HL-60 (cell line): Measurements from ENCODE around the gene POLR2C.
A peak's percentile ranks its signal among the peaks of the same experiment; 100 is the strongest.

Source experiments
- DNase-seq, 2 experiments: peaks; one replicate each; pipeline ENCODE4 v3.0.0-alpha.2; 2010 to 2020; ENCODE audit warnings: low read depth in 1 of 2, low spot score in 1 of 2
- H3K27ac ChIP-seq: fragments of 250-450 bp; sonication (Bioruptor Pico); replicated peaks from 2 replicates; pipeline ENCODE4 v1.5.1; 2020; ENCODE audit warnings: mild to moderate bottlenecking, moderate library complexity
- H3K27me3 ChIP-seq: fragments of 250-450 bp; sonication (Bioruptor Pico); 2 replicates; pipeline ENCODE4 v1.5.1; 2021; ENCODE audit warnings: mild to moderate bottlenecking, moderate library complexity; ENCODE audit not compliant: insufficient read depth, poor library complexity, severe bottlenecking
- H3K4me3 ChIP-seq: replicated peaks from 2 replicates; pipeline ENCODE4 v1.5.1; 2011; ENCODE audit warnings: mild to moderate bottlenecking, control low read depth, low read length; ENCODE audit not compliant: insufficient read depth
- GABPA ChIP-seq: IDR thresholded peaks from 2 replicates; pipeline ENCODE4 v1.6.1; 2012; ENCODE audit warnings: low read depth
- POLR2AphosphoS5 ChIP-seq: IDR thresholded peaks from 2 replicates; pipeline ENCODE4 v1.6.1; 2012; ENCODE audit warnings: low read depth
- SPI1 ChIP-seq: IDR thresholded peaks from 2 replicates; pipeline ENCODE4 v1.6.1; 2012; ENCODE audit warnings: low read depth, mild to moderate bottlenecking, borderline replicate concordance
- TF ChIP-seq, protein P1 (sequence below): IDR thresholded peaks from 2 replicates; pipeline ENCODE4 v1.6.1; 2012; ENCODE audit warnings: low read depth; ENCODE audit not compliant: insufficient replicate concordance
- TF ChIP-seq, protein P2 (sequence below): IDR thresholded peaks from one replicate; pipeline ENCODE4 v1.5.1; 2011; ENCODE audit warnings: low read length, control low read depth, inconsistent platforms; ENCODE audit not compliant: insufficient read depth

The POLR2C gene

DNA sequence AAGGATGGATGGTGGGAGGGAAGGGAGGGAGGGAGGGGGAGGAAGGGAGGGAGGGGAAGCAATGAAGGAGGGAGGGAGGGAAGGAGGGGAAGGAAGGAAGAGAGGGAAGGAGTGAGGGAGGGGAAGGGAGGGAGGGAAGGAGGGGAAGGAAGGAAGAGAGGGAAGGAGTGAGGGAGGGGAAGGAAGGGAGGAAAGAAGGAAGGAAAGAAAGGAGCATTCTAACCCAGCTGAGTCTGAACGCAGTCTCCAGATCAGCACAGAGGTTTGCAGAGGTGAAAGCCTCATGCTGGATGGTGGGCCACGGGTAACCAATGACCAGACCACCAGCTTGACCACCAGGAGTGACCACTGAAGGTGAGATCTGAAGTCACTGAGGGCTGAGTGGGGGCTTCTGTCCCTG, 39.3 kb upstream of the POLR2C start:
- Histone ChIP-seq H3K27ac (no peak overlapping the region), H3K4me3 (no peak overlapping the region), H3K27me3 (no peaks in the 10 kb centered on the region)
- DNase-seq: peak in 1 of 2 experiments; percentile 31
- TF ChIP-seq, protein P1, sequence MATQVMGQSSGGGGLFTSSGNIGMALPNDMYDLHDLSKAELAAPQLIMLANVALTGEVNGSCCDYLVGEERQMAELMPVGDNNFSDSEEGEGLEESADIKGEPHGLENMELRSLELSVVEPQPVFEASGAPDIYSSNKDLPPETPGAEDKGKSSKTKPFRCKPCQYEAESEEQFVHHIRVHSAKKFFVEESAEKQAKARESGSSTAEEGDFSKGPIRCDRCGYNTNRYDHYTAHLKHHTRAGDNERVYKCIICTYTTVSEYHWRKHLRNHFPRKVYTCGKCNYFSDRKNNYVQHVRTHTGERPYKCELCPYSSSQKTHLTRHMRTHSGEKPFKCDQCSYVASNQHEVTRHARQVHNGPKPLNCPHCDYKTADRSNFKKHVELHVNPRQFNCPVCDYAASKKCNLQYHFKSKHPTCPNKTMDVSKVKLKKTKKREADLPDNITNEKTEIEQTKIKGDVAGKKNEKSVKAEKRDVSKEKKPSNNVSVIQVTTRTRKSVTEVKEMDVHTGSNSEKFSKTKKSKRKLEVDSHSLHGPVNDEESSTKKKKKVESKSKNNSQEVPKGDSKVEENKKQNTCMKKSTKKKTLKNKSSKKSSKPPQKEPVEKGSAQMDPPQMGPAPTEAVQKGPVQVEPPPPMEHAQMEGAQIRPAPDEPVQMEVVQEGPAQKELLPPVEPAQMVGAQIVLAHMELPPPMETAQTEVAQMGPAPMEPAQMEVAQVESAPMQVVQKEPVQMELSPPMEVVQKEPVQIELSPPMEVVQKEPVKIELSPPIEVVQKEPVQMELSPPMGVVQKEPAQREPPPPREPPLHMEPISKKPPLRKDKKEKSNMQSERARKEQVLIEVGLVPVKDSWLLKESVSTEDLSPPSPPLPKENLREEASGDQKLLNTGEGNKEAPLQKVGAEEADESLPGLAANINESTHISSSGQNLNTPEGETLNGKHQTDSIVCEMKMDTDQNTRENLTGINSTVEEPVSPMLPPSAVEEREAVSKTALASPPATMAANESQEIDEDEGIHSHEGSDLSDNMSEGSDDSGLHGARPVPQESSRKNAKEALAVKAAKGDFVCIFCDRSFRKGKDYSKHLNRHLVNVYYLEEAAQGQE: no peak
- TF ChIP-seq, protein P2, sequence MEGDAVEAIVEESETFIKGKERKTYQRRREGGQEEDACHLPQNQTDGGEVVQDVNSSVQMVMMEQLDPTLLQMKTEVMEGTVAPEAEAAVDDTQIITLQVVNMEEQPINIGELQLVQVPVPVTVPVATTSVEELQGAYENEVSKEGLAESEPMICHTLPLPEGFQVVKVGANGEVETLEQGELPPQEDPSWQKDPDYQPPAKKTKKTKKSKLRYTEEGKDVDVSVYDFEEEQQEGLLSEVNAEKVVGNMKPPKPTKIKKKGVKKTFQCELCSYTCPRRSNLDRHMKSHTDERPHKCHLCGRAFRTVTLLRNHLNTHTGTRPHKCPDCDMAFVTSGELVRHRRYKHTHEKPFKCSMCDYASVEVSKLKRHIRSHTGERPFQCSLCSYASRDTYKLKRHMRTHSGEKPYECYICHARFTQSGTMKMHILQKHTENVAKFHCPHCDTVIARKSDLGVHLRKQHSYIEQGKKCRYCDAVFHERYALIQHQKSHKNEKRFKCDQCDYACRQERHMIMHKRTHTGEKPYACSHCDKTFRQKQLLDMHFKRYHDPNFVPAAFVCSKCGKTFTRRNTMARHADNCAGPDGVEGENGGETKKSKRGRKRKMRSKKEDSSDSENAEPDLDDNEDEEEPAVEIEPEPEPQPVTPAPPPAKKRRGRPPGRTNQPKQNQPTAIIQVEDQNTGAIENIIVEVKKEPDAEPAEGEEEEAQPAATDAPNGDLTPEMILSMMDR: no peak
- TF ChIP-seq SPI1: no peak
- TF ChIP-seq POLR2AphosphoS5: no peak
- no peak for TF ChIP-seq GABPA

DNA sequence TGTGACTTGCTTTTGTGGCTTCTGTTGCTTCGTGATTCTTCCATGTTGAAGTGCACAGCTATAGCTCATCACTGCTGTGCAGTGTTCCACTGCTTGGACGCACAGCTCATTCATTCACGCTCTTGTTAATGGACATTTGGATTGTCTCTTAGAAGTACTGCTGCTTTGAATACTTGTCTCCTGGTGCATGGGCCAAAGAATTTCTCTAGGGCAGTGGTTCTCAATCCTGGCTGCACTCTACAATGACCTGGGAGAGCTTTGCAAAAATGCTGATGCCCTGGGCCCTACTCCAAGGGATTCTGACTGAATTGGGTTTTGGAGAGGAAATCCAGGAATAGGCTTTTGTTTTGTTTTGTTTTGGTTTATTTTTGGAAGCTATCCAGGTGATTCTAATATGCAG, 37.9 kb upstream of the POLR2C start:
- H3K4me3 ChIP-seq: no peak overlapping the region
- H3K27me3 ChIP-seq: no peaks in the 10 kb centered on the region
- H3K27ac ChIP-seq: no peak overlapping the region
- TF ChIP-seq SPI1 (no peak), POLR2AphosphoS5 (no peak), GABPA (no peak)
- no peak for DNase-seq

DNA sequence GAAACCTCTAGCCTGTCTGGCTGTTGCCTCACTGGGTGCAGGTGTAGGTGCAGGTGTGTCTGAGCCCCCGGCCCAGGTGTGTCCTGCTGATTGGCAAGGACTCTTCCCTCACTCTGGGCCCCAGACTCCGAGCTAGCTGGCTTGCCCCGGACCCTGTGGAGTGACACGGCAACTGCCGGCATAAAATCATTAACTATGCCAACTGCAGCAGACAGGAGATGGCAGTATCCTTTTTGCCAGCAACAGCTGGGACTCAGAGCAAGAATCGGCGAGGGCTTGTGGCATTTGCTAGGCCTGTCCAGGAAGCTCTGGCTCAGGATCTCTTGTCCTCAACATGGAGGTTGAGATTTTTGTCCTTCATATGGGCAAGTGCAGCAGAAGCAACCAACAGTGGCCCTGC, 36.1 kb upstream of the POLR2C start:
- Histone ChIP-seq H3K27me3 (no peaks in the 10 kb centered on the region), H3K4me3 (no peak overlapping the region), H3K27ac (no peak overlapping the region)
- TF ChIP-seq, protein P2: no peak
- TF ChIP-seq, protein P1: no peak
- DNase-seq: no peak

DNA sequence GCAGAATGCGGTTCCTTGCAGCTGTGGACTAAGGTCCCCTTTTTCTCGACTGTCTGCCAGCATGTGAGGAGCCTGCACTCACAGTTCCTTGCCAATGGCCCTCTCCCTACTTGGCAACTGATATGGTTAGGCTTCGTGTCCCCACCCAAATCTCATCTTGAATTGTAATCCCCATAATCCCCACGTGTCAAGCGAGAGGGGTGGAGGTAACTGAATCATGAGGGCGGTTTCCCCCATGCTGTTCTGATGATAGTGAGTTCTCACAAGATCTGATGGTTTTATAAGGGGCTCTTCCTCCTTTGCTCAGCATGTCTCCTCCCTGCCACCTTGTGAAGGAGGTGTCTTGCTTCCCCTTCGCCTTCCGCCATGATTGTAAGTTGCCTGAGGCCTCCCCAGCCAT, 35.2 kb upstream of the POLR2C start:
- no peak overlapping the region for H3K4me3 ChIP-seq
- TF ChIP-seq, protein P1: no peak
- TF ChIP-seq GABPA (no peak), SPI1 (no peak), POLR2AphosphoS5 (no peak)
- TF ChIP-seq, protein P2: no peak
- no peaks in the 10 kb centered on the region for H3K27me3 ChIP-seq
- no peak for DNase-seq
- no peak overlapping the region for H3K27ac ChIP-seq
